GM20000 (cell line): ENCODE results near the gene USP28.

Source experiments
- DNase-seq: peaks from one replicate; pipeline ENCODE4 v3.0.0; 2012; ENCODE audit warnings: low spot score
- CTCF ChIP-seq: IDR thresholded peaks from 2 replicates; pipeline ENCODE4 v1.5.1; 2012; ENCODE audit warnings: mild to moderate bottlenecking, control low read depth; ENCODE audit errors: extremely low read depth, missing control alignments

USP28 gene

GRCh38 chr11:113847111-113847510 is 28.3 kb downstream of the USP28 start:
- DNase-seq, result no peak
- TF ChIP-seq CTCF, result no peak

DNA sequence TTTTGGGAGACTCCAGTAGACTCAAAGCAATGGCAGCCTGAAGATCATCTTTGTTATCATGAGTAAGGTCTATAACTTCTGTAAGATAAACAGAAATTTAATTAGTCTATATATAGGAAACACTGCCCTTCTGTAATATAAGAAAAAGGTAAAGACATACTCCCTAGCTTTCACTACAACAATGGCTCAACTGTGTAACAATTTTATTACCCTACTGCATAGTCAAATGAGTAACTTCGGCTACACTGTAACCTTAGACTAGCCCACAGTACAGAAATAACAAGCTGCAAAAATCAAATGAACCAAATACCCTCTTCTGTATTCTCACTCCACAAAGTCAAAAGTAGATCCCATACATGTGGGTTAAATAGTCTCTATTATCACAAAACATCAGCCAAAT is 33.7 kb downstream of the USP28 start:
- no peak for TF ChIP-seq CTCF
- DNase-seq, result no peak

GRCh38 chr11:113840932-113841664 is 34.3 kb downstream of the USP28 start:
- no peak for TF ChIP-seq CTCF
- DNase-seq, result no peak

DNA sequence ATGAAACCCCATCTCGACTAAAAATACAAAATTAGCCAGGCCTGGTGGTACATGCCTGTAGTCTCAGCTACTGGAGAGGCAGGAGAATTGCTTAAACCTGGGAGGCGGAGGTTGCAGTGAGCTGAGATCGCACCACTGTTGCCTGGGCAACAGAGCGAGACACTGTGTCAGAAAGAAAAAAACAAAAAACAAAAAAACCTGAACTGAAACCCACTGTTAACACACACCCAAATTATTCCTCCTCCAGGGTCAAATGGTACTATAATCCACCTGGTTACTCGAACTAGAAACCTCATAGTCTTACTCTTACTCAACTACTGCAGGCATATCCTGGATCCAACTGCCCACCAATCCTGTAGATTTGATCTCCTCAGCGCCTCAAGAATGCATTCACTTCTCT is 35.5 kb downstream of the USP28 start:
- DNase-seq, result peak; percentile 50
- no peak for TF ChIP-seq CTCF

GRCh38 chr11:113838005-113838404 is 37.4 kb downstream of the USP28 start:
- no peak for TF ChIP-seq CTCF
- DNase-seq, result no peak

- no peak for TF ChIP-seq CTCF
- no peak for DNase-seq
Observed at GRCh38 chr11:113835306-113835705, 40.1 kb downstream of the USP28 start.

DNA sequence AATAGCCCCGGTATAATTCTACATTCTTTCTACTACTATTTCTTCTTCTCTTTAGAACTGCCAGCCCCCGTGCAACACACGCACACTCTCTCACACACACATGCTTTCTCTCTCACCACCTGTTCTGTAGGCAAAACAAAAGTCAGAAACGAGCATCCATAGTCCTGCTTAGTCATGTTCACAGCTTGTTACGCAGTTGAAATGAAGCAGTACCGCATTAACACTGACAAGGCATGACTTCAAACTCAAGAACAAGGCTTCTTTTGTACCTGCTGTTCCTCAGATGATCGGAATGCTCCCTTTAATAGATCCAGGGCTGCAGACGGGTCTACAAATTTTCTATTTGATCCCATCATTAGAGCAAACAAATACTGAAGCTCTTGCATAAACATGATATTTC is 42.2 kb downstream of the USP28 start:
- no peak for TF ChIP-seq CTCF
- DNase-seq, result no peak
